Adipocyte (in vitro differentiated cells): ENCODE results near the gene VWC2L.

Experiments
- DNase-seq: peaks from one replicate; pipeline ENCODE4 v3.0.0-alpha.2; 2015; ENCODE audit warnings: low read depth
- H3K27me3 ChIP-seq: replicated peaks from 2 replicates; pipeline ENCODE4 v1.7.0; 2013; ENCODE audit warnings: mild to moderate bottlenecking, low read length, moderate library complexity; ENCODE audit not compliant: control insufficient read depth, insufficient read depth
- H3K36me3 ChIP-seq: 2 replicates; pipeline ENCODE4 v1.7.0; 2013; ENCODE audit warnings: low read length, mild to moderate bottlenecking, moderate library complexity; ENCODE audit not compliant: control insufficient read depth, insufficient read depth, severe bottlenecking
- H3K4me1 ChIP-seq: 2 replicates; pipeline ENCODE4 v1.7.0; 2013; ENCODE audit warnings: mild to moderate bottlenecking, low read length, moderate library complexity; ENCODE audit not compliant: control insufficient read depth, insufficient read depth
- H3K4me3 ChIP-seq: 2 replicates; pipeline ENCODE4 v1.7.0; 2013; ENCODE audit warnings: mild to moderate bottlenecking, low read length, moderate library complexity
- H3K9ac ChIP-seq: 2 replicates; pipeline ENCODE4 v1.7.0; 2013; ENCODE audit warnings: mild to moderate bottlenecking, low read length, moderate library complexity
- H3K9me3 ChIP-seq: 2 replicates; pipeline ENCODE4 v1.7.0; 2013; ENCODE audit warnings: mild to moderate bottlenecking, low read length, moderate library complexity; ENCODE audit not compliant: control insufficient read depth

Gene VWC2L

GRCh38 chr2:214389334-214389733 lies 21.5 kb upstream of the VWC2L start:
- H3K4me1 ChIP-seq = no peaks in the 10 kb centered on the region
- H3K4me3 ChIP-seq = no peak overlapping the region
- H3K9ac ChIP-seq = no peak overlapping the region
- no peaks in the 10 kb centered on the region for H3K27me3 ChIP-seq
- no peaks in the 10 kb centered on the region for H3K9me3 ChIP-seq
- H3K36me3 ChIP-seq = no peaks in the 10 kb centered on the region
- DNase-seq = no peak

DNA sequence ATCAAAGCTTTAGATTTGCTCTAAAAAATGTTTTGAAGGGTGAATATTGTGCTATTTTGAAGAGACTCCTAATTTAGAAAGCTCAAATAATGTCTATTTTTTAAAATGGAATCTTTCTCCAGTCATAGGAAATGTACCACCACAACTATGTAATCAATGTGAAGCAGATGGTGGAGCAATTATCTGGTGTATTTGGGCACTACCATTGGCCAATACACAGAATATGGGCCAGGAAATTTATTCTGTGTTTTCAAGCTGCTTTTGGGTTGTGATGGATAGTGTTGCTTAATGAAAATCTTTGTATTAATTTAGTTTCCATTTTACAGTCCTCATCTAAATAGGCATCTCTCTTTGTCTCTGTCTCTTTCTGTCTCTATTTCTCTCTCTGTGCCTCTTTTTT lies 17.1 kb upstream of the VWC2L start:
- Histone ChIP-seq H3K4me3 (no peak overlapping the region), H3K4me1 (no peaks in the 10 kb centered on the region), H3K36me3 (no peaks in the 10 kb centered on the region)

GRCh38 chr2:214395040-214395439 lies 15.8 kb upstream of the VWC2L start:
- Histone ChIP-seq H3K9ac (no peak overlapping the region), H3K9me3 (no peaks in the 10 kb centered on the region), H3K36me3 (no peaks in the 10 kb centered on the region), H3K4me3 (no peak overlapping the region), H3K27me3 (no peaks in the 10 kb centered on the region), H3K4me1 (no peaks in the 10 kb centered on the region)
- peak; percentile 78 for DNase-seq

More for the DNA sequence above, 17.1 kb upstream of the VWC2L start:
- H3K27me3 ChIP-seq = no peaks in the 10 kb centered on the region
- DNase-seq = peak; percentile 45
- no peak overlapping the region for H3K9ac ChIP-seq
- H3K9me3 ChIP-seq = no peaks in the 10 kb centered on the region

- Histone ChIP-seq H3K36me3 (no peaks in the 10 kb centered on the region), H3K9ac (no peak overlapping the region), H3K9me3 (no peaks in the 10 kb centered on the region), H3K4me3 (no peak overlapping the region), H3K27me3 (no peaks in the 10 kb centered on the region), H3K4me1 (no peaks in the 10 kb centered on the region)
- peak; percentile 50 for DNase-seq
Measured at GRCh38 chr2:214401580-214401979, 9.3 kb upstream of the VWC2L start.

- Histone ChIP-seq H3K36me3 (no peaks in the 10 kb centered on the region), H3K9me3 (no peaks in the 10 kb centered on the region), H3K27me3 (no peaks in the 10 kb centered on the region), H3K9ac (no peak overlapping the region), H3K4me1 (no peaks in the 10 kb centered on the region), H3K4me3 (no peak overlapping the region)
- DNase-seq = no peak
Measured at GRCh38 chr2:214410128-214410775, 602 bp upstream of the VWC2L start.

GRCh38 chr2:214412679-214413078 lies 1.8 kb downstream of the VWC2L start:
- no peaks in the 10 kb centered on the region for H3K27me3 ChIP-seq
- H3K9ac ChIP-seq = no peak overlapping the region
- no peaks in the 10 kb centered on the region for H3K4me1 ChIP-seq
- no peaks in the 10 kb centered on the region for H3K36me3 ChIP-seq
- H3K4me3 ChIP-seq = no peak overlapping the region
- H3K9me3 ChIP-seq = no peaks in the 10 kb centered on the region
- DNase-seq = no peak

DNA sequence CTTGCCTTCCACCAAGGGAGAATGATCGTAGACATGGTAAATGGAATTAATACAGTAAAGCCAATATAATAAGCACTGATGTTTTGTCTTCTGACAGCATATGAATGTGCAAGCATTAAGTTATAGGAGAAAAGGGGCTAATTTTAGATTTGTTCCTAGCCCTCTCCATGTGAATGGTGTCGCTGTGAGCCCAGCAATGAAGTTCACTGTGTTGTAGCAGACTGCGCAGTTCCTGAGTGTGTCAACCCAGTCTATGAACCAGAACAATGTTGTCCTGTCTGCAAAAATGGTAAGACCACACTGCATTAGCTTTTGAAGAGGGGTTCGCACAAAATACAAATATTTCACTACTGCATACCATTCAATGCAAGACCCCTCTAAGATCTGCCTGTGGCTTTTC lies 25.6 kb downstream of the VWC2L start:
- no peak for DNase-seq

DNA sequence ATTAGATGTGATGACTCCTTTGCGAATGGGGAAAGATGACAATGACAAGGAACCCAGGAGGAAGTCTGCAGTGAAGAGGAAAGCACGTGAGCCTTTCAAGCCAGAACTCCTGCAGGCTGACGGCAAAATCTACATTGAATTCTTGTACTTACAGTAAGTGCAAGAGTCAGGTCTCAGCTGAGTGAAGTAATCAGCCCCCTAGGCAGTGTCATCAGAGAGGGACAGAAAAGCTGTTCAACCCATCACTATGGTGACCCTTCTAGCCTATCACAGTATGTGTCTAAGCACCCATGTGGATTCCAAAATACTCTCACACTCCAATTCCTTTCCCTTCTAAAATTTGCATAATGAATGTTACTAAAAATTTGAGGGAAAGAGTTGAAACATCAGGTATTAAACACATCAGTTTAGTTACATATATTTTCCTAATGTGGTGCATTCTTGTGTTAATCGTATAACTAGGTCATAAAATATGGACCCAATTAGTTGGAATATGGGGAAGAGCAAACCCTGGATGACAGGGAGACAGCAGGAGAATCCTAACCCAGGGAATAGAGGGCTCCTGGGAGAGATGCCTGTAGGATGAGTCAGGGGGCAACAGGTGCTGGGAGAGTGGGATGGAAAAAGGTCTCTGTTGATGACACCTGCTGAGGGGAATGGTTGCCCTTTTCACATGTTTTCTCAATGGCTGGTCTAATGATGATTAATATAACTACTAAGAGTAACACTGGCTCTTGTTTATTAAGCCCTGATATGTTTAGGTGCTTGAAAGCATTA lies 39.5 kb downstream of the VWC2L start:
- Histone ChIP-seq H3K36me3 (no peaks in the 10 kb centered on the region), H3K27me3 (no peaks in the 10 kb centered on the region), H3K4me3 (no peak overlapping the region), H3K9ac (no peak overlapping the region), H3K9me3 (no peaks in the 10 kb centered on the region), H3K4me1 (no peaks in the 10 kb centered on the region)
- DNase-seq = no peak

More for the DNA sequence above, 25.6 kb downstream of the VWC2L start:
- H3K9ac ChIP-seq = no peak overlapping the region
- H3K27me3 ChIP-seq = no peaks in the 10 kb centered on the region
- no peak overlapping the region for H3K4me3 ChIP-seq
- H3K9me3 ChIP-seq = no peaks in the 10 kb centered on the region
- H3K4me1 ChIP-seq = no peaks in the 10 kb centered on the region
- no peaks in the 10 kb centered on the region for H3K36me3 ChIP-seq

DNA sequence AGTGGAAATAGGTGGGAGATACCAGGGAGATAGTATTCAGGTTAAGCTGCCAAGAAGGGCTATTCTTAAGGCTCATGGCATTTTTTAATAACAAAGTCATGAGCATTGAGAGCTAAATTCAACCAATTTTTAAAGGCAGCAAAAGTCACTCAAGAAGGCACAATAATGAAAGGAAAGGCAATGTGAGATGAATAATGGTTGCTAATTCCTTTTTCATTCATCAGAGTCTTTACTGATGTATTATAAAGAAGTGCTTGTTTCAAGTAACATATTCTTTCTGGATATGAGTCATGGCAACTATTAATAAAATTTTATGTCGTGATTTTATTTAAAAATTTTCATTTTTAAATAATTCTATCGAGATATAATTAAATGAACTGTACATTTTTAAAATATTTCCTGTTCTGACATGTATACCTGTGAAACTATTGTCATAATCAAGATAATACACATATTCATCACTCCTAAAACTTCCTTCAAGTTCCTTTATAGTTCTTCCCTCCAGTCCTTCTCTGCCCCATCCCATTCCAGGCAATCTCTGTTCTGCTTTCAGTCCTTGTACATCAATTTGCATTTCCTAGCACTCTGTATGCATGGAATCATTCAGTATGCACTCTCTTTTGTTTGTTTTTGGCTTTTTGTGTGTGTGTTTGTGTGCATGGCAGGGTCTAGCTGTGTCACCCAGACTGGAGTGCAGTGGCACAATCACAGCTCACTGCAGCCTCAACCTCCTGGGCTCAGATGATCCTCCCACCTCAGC lies 40.8 kb downstream of the VWC2L start:
- DNase-seq = no peak
- Histone ChIP-seq H3K36me3 (no peaks in the 10 kb centered on the region), H3K4me3 (no peak overlapping the region), H3K9me3 (no peaks in the 10 kb centered on the region), H3K4me1 (no peaks in the 10 kb centered on the region), H3K9ac (no peak overlapping the region), H3K27me3 (no peaks in the 10 kb centered on the region)

- H3K4me3 ChIP-seq = no peak overlapping the region
- peak; percentile 88 for DNase-seq
- H3K9me3 ChIP-seq = no peaks in the 10 kb centered on the region
- peaks cover 11% of the 10 kb centered on the region for H3K4me1 ChIP-seq
- H3K27me3 ChIP-seq = no peaks in the 10 kb centered on the region
- H3K9ac ChIP-seq = no peak overlapping the region
- H3K36me3 ChIP-seq = no peaks in the 10 kb centered on the region
Measured at GRCh38 chr2:214465363-214466146, 54.7 kb downstream of the VWC2L start.

GRCh38 chr2:214469728-214470127 lies 58.9 kb downstream of the VWC2L start:
- Histone ChIP-seq H3K4me3 (no peak overlapping the region), H3K9ac (no peak overlapping the region), H3K36me3 (no peaks in the 10 kb centered on the region), H3K4me1 (peaks cover 11% of the 10 kb centered on the region), H3K9me3 (no peaks in the 10 kb centered on the region), H3K27me3 (no peaks in the 10 kb centered on the region)
- DNase-seq = no peak
